Measurements from ENCODE around the gene SETDB1. TPM values are rescaled to one million over a fixed set of nuclear protein-coding genes. Genes with fewer than 3 reads are reported as not detected.

The SETDB1 gene
- total and polyA plus RNA-seq, 2 of the 13 experiments (the other 11 are each of a cell fraction or from before 2014, with no cell fraction given) = 33.1 to 34.6 TPM

- Histone ChIP-seq H3K79me2 (ENCODE audit: insufficient read depth, low read length) (no peaks in the 10 kb centered on the region), H3K4me1 (ENCODE audit: insufficient read depth, low read length) (peaks cover 12% of the 10 kb centered on the region; the same call in 1 of the 2 replicates), H3K9ac (ENCODE audit: insufficient read depth, low read depth, low read length) (no peak overlapping the region), H3K27ac (ENCODE audit: extremely low read length, insufficient read depth, low read length) (no peak overlapping the region), H3K27me3 (ENCODE audit: control insufficient read depth in 1 of 2, insufficient read depth in 2 of 2, low read length in 2 of 2) (no peaks in the 10 kb centered on the region), H3K4me3 (replicated peaks in 1 of 3; ENCODE audit: insufficient read depth in 1 of 3, low read depth in 2 of 3, low read length in 3 of 3) (no peak overlapping the region), H3K9me3 (ENCODE audit: low read length) (no peaks in the 10 kb centered on the region), H2AFZ (ENCODE audit: low read length) (no peak overlapping the region), H3K4me2 (ENCODE audit: low read depth, low read length) (no peak overlapping the region), H3K36me3 (replicated peaks in 1 of 2; ENCODE audit: control insufficient read depth in 1 of 2, insufficient read depth in 2 of 2, low read length in 2 of 2) (peaks cover 31 to 75% of the 10 kb centered on the region in 2 experiments), H4K20me1 (ENCODE audit: insufficient read depth, low read length) (0 out of 2 replicates have a peak, but pooled peaks cover 8% of the 10 kb centered on the region)
- ChIA-PET POLR2A (interaction anchor here (1.0 to 3.0 kb wide), 5 partner anchors 9 to 45 kb away, joined by 3 to 12 read pairs (median 5); partner anchors contain the start of genes ANXA9, CERS2 and MINDY1), CTCF (ENCODE audit: low intra/inter-chr PET ratio, low total read pairs) (interaction anchor here (0.9 kb wide), 1 partner anchor 18 kb away, joined by 5 read pairs; no protein-coding TSS in a partner anchor)
- DNase-seq (ENCODE audit: low spot score) = no peak
- WGBS (ENCODE audit: low lambda C conversion rate) = 69% methylated on average over 4 of the region's 4 CpGs
- no peak for FAIRE-seq
- ATAC-seq = peak; percentile 53
- TF ChIP-seq RBFOX2 (IDR thresholded peaks at IDR 0.05; ENCODE audit: low read depth, low read length) (0 out of 2 replicates have a peak, but pooled peaks have one; percentile 12), ZNF652 (CRISPR knock-in tag; IDR thresholded peaks at IDR 0.05; ENCODE audit: borderline replicate concordance, low read depth) (peak; percentile 80), NFIC (IDR thresholded peaks at IDR 0.05; ENCODE audit: low read length) (no peak)
- TF ChIP-seq, protein P1, sequence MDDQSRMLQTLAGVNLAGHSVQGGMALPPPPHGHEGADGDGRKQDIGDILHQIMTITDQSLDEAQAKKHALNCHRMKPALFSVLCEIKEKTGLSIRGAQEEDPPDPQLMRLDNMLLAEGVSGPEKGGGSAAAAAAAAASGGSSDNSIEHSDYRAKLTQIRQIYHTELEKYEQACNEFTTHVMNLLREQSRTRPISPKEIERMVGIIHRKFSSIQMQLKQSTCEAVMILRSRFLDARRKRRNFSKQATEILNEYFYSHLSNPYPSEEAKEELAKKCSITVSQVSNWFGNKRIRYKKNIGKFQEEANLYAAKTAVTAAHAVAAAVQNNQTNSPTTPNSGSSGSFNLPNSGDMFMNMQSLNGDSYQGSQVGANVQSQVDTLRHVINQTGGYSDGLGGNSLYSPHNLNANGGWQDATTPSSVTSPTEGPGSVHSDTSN (CRISPR knock-in tag; IDR thresholded peaks at IDR 0.05; ENCODE audit: borderline replicate concordance) = no peak
- no TSS peak for BruUV-seq (replicated peaks)
- in situ Hi-C loops (cut with HindIII; ENCODE audit: extremely low pct_ligation_motif_present, low pct_unique_long_range_greater_than_20kb) = no loop called here
- intact Hi-C loops (cut with micrococcal nuclease; ENCODE audit: unreplicated experiment) = no loop called here
Observed at GRCh38 chr1:150961756-150962155, 35.6 kb downstream of the SETDB1 start.

GRCh38 chr1:150963321-150964163, 37.4 kb downstream of the SETDB1 start:
- no peak for DNase-seq (ENCODE audit: low spot score)
- ChIA-PET POLR2A (interaction anchor here (0.7 to 3.0 kb wide), 5 partner anchors 8 to 43 kb away, joined by 4 to 12 read pairs (median 6); partner anchors contain the start of genes CERS2 and MINDY1), CTCF (ENCODE audit: low intra/inter-chr PET ratio, low total read pairs) (no interaction called here)
- H3K4me1 ChIP-seq (ENCODE audit: insufficient read depth, low read length) = peaks cover 14% of the 10 kb centered on the region
- TF ChIP-seq POLR2AphosphoS5 (IDR thresholded peaks at IDR 0.05; ENCODE audit: low read depth, low read length) = peak; percentile 3; the same call in 1 of the 2 replicates
- TF ChIP-seq POLR2G (IDR thresholded peaks at IDR 0.05; ENCODE audit: low read depth, low read length) = peak; percentile 45; the same call in 1 of the 2 replicates
- TF ChIP-seq AGO2 (optimal IDR thresholded peaks at IDR 0.05; ENCODE audit: low read depth, low read length) = peak; percentile 23
- TF ChIP-seq KDM2A (CRISPR knock-in tag; IDR thresholded peaks at IDR 0.05; ENCODE audit: borderline replicate concordance, low read depth) = 0 out of 2 replicates have a peak, but pooled peaks have one; percentile 30
- TF ChIP-seq SMAD3 (CRISPR knock-in tag; IDR thresholded peaks at IDR 0.05) = no peak
- peak; percentile 93 for TF ChIP-seq RBM22 (optimal IDR thresholded peaks at IDR 0.05; ENCODE audit: low read length)
- 0 out of 2 replicates have a peak, but pooled peaks have one; percentile 49 for TF ChIP-seq MBD4 (IDR thresholded peaks at IDR 0.05; ENCODE audit: borderline replicate concordance, low read length)
- TF ChIP-seq ZNF138 (CRISPR knock-in tag; IDR thresholded peaks at IDR 0.05; ENCODE audit: low read depth) = no peak
- H3K9me3 ChIP-seq (ENCODE audit: low read length) = no peaks in the 10 kb centered on the region
- no peak overlapping the region for H3K4me2 ChIP-seq (ENCODE audit: low read depth, low read length)
- FAIRE-seq = no peak
- H3K36me3 ChIP-seq (replicated peaks in 1 of 2; ENCODE audit: control insufficient read depth in 1 of 2, insufficient read depth in 2 of 2, low read length in 2 of 2) = peaks cover 44 to 84% of the 10 kb centered on the region in 2 experiments
- no peak overlapping the region for H3K4me3 ChIP-seq (replicated peaks in 1 of 3; ENCODE audit: insufficient read depth in 1 of 3, low read depth in 2 of 3, low read length in 3 of 3)
- H3K27ac ChIP-seq (ENCODE audit: extremely low read length, insufficient read depth, low read length) = no peak overlapping the region
- no peak overlapping the region for H3K9ac ChIP-seq (ENCODE audit: insufficient read depth, low read depth, low read length)
- BruUV-seq (replicated peaks) = no TSS peak
- peaks cover 5% of the 10 kb centered on the region for H3K79me2 ChIP-seq (ENCODE audit: insufficient read depth, low read length)
- H4K20me1 ChIP-seq (ENCODE audit: insufficient read depth, low read length) = peaks cover 11% of the 10 kb centered on the region; the same call in 1 of the 2 replicates
- no peak for ATAC-seq
- intact Hi-C loops (cut with micrococcal nuclease; ENCODE audit: unreplicated experiment) (no loop called here), in situ Hi-C loops (cut with HindIII; ENCODE audit: extremely low pct_ligation_motif_present, low pct_unique_long_range_greater_than_20kb) (no loop called here)
- H3K27me3 ChIP-seq (ENCODE audit: control insufficient read depth in 1 of 2, insufficient read depth in 2 of 2, low read length in 2 of 2) = no peaks in the 10 kb centered on the region
- over 99% methylated on average over 9 of the region's 10 CpGs for WGBS (ENCODE audit: low lambda C conversion rate)
- H2AFZ ChIP-seq (ENCODE audit: low read length) = no peak overlapping the region
